ENCODE results near the gene PDE4C.
"Not testable (repeated sequence)": the region's sequence is repeated elsewhere in the genome, so short reads cannot be mapped to it uniquely, and the experiment has no call there.

The PDE4C gene

DNA sequence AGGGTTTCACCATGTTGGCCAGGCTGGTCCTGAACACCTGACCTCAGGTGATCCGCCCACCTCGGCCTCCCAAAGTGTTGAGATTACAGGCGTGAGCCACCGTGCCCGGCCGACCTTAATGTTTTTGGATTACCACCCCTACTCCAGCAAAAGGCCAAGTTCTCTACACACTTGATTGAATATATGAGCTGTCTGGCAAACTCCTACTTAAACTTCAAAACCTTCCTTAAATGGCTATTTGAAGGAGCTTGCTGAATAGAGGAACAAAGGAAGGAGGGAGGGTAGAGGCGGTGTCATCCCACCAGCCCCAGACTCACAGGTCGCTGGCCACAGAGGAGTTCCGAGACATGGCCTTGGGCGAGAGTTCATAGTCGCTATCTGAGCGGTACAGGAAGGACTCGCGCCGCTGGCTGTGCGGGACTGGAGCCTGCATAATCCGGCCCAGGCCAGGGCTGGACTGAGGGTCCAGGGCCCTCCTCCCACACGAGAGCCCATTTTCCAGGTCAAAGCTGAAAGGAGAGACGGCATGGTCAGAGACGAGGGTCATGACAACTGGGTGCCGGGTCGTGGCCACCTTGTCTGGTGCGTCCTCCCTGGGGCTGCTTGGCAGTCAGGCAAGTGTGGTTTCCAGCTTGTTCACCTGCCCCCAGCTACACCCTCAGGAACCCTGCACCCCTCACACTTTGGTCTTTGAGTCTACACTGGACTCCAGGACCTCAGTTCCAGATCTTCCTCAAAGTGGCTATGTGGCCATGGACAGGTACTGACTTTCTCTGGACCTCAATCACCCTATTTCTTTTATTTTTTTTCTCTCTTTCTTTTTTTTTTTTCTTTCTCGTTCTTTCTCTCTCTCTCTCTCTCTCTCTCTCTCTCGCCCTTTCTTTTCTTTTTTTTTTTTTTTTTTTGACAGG, 4.2 kb downstream of the PDE4C start:
- DNase-seq (ENCODE audit: low spot score in 2 of 2) (no peak), ATAC-seq (ENCODE audit: low read depth) (no peak)
- Mint-ChIP-seq H3K4me1 (peaks cover 20% of the 10 kb centered on the region), H3K27me3 (peaks cover 27% of the 10 kb centered on the region), H3K36me3 (no peaks in the 10 kb centered on the region), H3K9me3 (no peaks in the 10 kb centered on the region), H3K27ac (no peak overlapping the region), H3K4me3 (no peak overlapping the region)

- DNase-seq (ENCODE audit: low spot score in 2 of 2) = no peak
- no peaks in the 10 kb centered on the region for H3K36me3 Mint-ChIP-seq
- peaks cover 17% of the 10 kb centered on the region for H3K4me1 Mint-ChIP-seq
- H3K9me3 Mint-ChIP-seq = no peaks in the 10 kb centered on the region
- no peak for ATAC-seq (ENCODE audit: low read depth)
- H3K27ac Mint-ChIP-seq = no peak overlapping the region
- no peak overlapping the region for H3K4me3 Mint-ChIP-seq
- peaks cover 22% of the 10 kb centered on the region for H3K27me3 Mint-ChIP-seq
These were observed 5.5 kb downstream of the PDE4C start for GRCh38 chr19:18220632-18221275.

DNA sequence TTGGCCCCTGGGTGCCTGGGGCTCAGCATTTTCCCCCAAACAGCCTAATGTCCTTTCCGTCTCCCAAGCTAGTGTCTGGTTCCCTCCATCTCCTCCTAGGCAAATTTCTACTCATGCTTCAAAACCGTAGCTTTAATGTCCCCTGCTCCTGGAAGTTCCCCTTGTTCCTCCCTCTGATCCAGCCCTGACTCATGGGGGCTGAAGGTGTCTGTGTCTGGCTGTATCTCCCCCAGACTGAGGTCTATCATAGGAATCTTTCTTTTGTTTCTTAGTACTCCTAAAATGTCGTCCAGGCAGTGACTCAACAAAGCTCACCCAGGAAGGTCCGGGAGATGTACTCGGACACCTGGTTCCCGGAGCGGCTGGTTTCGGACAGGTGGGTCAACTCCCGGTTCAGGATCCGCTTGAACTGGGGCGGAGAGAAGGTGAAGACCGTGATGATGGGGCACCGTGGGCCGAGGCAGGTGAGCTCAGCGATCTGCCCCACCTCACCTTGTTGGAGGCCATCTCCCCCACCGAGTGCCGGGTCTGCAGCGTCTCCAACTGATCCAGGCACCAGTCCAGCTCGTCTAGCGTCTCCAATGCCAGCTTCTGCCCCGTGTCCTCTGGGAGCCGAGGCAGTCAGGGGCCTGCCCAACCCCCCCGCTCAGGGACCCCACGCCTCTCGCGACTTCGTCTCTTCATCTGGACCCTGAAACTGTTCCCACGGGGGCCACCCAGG, 6.2 kb downstream of the PDE4C start:
- ATAC-seq (ENCODE audit: low read depth) (no peak), DNase-seq (ENCODE audit: low spot score in 2 of 2) (no peak)
- no peaks in the 10 kb centered on the region for H3K9me3 Mint-ChIP-seq
- no peaks in the 10 kb centered on the region for H3K36me3 Mint-ChIP-seq
- H3K4me3 Mint-ChIP-seq = no peak overlapping the region
- peaks cover 11% of the 10 kb centered on the region for H3K4me1 Mint-ChIP-seq
- peaks cover 20% of the 10 kb centered on the region for H3K27me3 Mint-ChIP-seq
- H3K27ac Mint-ChIP-seq = no peak overlapping the region

- no peak overlapping the region for H3K4me3 Mint-ChIP-seq
- no peak overlapping the region for H3K27ac Mint-ChIP-seq
- peaks cover 3% of the 10 kb centered on the region for H3K4me1 Mint-ChIP-seq
- peaks cover 14% of the 10 kb centered on the region for H3K27me3 Mint-ChIP-seq
- no peaks in the 10 kb centered on the region for H3K9me3 Mint-ChIP-seq
- H3K36me3 Mint-ChIP-seq = no peaks in the 10 kb centered on the region
- DNase-seq (ENCODE audit: low spot score in 2 of 2) (no peak), ATAC-seq (ENCODE audit: low read depth) (no peak)
These were observed 7.6 kb downstream of the PDE4C start for GRCh38 chr19:18218600-18218999.

DNA sequence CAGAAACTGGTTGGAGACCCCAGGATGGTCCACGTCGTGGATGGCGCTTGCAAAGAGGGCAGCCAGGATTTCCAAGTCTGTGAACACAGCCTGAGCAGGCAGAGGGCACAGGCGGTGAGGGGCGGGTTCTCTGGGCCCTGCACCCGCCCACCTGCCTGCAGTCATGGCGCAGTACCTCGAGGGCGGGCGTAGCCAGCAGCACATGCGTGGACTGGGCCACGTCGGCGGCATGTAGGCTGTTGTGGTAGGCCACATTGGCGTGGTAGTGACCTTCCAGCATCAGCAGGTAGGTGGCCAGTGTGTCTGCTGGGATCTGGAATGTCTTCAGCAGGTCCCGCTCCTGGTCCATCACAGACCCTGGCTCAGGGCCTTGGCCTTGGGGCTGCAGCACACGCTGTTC, 8.1 kb downstream of the PDE4C start:
- H3K27me3 Mint-ChIP-seq = peaks cover 11% of the 10 kb centered on the region
- H3K4me3 Mint-ChIP-seq = no peak overlapping the region
- ATAC-seq (ENCODE audit: low read depth) (peak; percentile 49), DNase-seq (ENCODE audit: low spot score in 2 of 2) (no peak)
- H3K9me3 Mint-ChIP-seq = no peaks in the 10 kb centered on the region
- H3K4me1 Mint-ChIP-seq = peaks cover 3% of the 10 kb centered on the region
- H3K36me3 Mint-ChIP-seq = no peaks in the 10 kb centered on the region
- no peak overlapping the region for H3K27ac Mint-ChIP-seq

- no peak for DNase-seq (ENCODE audit: low spot score in 2 of 2)
- Mint-ChIP-seq H3K4me1 (peaks cover 3% of the 10 kb centered on the region), H3K4me3 (no peak overlapping the region), H3K27ac (no peak overlapping the region), H3K27me3 (peaks cover 11% of the 10 kb centered on the region), H3K9me3 (no peaks in the 10 kb centered on the region), H3K36me3 (no peaks in the 10 kb centered on the region)
- ATAC-seq (ENCODE audit: low read depth) = no peak
These were observed 9.4 kb downstream of the PDE4C start for GRCh38 chr19:18216789-18217188.

DNA sequence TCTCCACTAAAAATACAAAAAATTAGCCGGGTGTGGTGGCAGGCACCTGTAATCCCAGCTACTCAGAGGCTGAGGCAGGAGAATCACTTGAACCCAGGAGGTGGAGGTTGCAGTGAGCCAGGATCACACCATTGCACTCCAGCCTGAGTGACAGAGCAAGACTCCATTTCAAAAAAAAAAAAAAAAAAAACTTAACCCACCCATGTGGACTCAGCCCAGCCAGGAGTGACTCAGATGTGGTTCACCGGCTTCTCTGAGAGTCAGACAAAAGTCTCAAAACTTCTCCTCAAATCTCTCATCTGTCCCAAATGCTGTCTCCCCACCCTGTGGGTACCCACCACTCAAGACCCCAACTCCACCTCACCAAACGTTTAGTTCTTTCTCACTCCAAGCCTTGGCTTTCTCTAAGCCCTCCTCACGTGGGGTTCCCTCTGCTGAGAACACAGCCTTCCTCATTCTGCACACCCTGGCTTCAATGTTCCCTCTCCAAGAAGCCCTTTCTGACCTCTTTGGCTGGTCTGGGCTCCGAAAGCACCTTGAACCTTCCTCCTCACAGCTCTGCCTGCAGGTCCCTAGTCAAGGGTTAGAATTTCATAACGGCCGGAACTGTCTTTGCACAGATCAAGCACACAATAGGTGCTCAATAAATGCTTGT, 11.3 kb downstream of the PDE4C start:
- no peak for DNase-seq (ENCODE audit: low spot score in 2 of 2)
- no peak overlapping the region for H3K27ac Mint-ChIP-seq
- ATAC-seq (ENCODE audit: low read depth) = no peak

GRCh38 chr19:18211683-18212082, 14.6 kb downstream of the PDE4C start:
- Mint-ChIP-seq H3K27ac (no peak overlapping the region), H3K4me3 (no peak overlapping the region), H3K27me3 (peaks cover 4% of the 10 kb centered on the region), H3K4me1 (peaks cover 2% of the 10 kb centered on the region), H3K36me3 (no peaks in the 10 kb centered on the region), H3K9me3 (no peaks in the 10 kb centered on the region)
- ATAC-seq (ENCODE audit: low read depth) (no peak), DNase-seq (ENCODE audit: low spot score in 2 of 2) (no peak)

More for the DNA sequence above, 11.3 kb downstream of the PDE4C start:
- H3K9me3 Mint-ChIP-seq = no peaks in the 10 kb centered on the region
- peaks cover 2% of the 10 kb centered on the region for H3K4me1 Mint-ChIP-seq
- no peaks in the 10 kb centered on the region for H3K36me3 Mint-ChIP-seq
- no peak overlapping the region for H3K4me3 Mint-ChIP-seq
- peaks cover 5% of the 10 kb centered on the region for H3K27me3 Mint-ChIP-seq

DNA sequence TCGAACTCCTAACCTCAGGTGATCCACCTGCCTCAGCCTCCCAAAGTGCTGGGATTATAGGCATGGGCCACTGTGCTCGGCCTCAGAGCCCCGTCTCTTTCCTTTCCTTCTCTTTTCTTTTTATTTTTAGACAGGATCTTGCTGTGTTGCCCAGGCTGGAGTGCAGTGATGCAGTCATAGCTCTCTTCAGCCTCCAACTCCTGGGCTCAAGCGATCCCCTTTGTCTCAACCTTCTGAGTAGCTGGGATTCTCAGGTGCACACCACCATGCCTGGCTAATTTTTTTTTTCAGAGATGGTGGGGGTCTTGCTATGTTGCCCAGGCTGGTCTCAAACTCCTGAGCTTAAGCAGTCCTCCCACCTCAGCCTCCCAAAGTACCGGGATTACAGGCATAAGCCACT, 16.3 kb downstream of the PDE4C start:
- not testable (repeated sequence) for H3K27ac Mint-ChIP-seq; H3K27me3 Mint-ChIP-seq; DNase-seq (ENCODE audit: low spot score in 2 of 2); H3K4me1 Mint-ChIP-seq; H3K4me3 Mint-ChIP-seq; ATAC-seq (ENCODE audit: low read depth); H3K9me3 Mint-ChIP-seq; H3K36me3 Mint-ChIP-seq

DNA sequence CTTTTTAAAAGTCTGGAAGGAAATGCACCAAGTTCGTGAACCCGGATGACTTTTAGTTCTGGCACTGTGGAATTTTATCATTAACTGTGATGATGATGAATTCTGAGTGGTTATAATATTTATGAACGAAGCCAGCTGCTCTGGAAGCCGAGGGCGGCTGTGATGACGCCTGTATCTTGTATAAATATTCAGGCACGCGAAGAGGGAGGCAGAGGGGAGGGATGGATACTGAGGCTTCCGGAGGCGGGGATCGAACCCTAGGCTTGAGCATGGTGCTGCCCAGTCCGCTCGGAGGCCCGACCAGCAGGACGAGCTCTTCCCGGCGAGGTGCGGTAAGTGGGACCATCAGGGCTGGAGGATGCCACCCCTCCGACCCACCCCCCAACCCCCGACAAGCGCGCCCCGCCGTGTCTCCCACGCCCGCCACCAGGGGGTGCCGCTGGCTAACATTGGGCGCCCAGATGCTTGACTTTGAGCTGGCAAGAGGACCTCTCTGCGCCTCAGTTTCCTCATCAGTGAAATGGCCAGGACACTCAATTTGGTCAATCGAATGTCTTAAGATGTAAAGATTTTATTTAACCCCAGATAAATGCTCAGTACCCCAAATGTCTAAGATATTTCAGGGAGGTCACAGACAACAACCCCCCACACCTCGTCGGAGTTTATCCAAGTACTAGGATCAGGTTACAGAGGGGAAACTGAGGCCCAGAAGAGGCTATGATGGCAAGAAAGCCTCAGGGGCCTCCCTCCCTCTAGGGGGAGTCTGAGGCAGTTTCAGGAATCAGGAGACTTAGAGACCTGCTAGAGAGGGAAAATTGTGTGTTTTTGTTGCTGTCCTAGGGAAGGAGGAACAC, 17.9 kb downstream of the PDE4C start:
- peak; percentile 42 to 61 for DNase-seq (ENCODE audit: low spot score in 2 of 2)
- H3K9me3 Mint-ChIP-seq = no peaks in the 10 kb centered on the region
- H3K4me3 Mint-ChIP-seq = no peak overlapping the region
- no peaks in the 10 kb centered on the region for H3K36me3 Mint-ChIP-seq
- H3K27ac Mint-ChIP-seq = no peak overlapping the region
- H3K4me1 Mint-ChIP-seq = peaks cover 3% of the 10 kb centered on the region
- H3K27me3 Mint-ChIP-seq = peaks cover 1% of the 10 kb centered on the region
- no peak for ATAC-seq (ENCODE audit: low read depth)

GRCh38 chr19:18206018-18206417, 20.2 kb downstream of the PDE4C start:
- Mint-ChIP-seq H3K4me3 (no peak overlapping the region), H3K27me3 (peaks cover 1% of the 10 kb centered on the region), H3K9me3 (no peaks in the 10 kb centered on the region), H3K4me1 (peaks cover 16% of the 10 kb centered on the region), H3K36me3 (peaks cover 2% of the 10 kb centered on the region), H3K27ac (no peak overlapping the region)
- no peak for DNase-seq (ENCODE audit: low spot score in 2 of 2)
- no peak for ATAC-seq (ENCODE audit: low read depth)

DNA sequence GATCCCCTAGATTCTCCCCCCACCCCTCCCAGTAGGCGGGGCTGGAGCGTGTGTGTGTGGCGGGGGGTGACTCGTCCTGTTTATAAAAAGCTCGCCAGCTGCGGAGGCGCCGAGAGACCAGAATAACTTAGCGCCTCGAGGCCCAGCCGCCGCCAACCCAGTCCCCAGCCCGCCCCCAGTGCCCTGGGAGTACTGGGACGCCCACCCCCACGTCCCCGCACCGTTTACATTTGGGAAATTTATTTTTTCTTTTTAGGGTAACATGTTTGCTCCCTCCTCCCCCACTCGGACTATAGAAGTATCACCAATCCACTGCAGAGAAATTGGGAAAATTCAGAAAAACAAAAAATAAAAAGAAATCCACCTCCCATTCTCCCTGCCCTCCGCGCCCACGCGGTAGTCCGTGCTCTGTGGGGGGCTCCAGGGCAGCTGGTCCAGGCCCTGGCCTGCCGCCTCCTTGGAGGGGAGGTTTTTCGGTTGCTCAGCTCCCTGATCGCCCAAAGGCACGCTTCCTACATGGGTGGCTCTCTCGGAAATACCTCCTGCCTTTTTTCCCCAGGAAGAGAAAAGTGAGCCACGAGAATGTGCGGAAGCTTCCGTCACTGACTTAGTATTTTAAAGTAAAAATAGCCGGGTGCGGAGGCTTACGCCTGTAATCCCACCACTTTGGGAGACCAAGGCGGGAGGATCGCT, 20.9 kb downstream of the PDE4C start:
- H3K9me3 Mint-ChIP-seq = no peaks in the 10 kb centered on the region
- ATAC-seq (ENCODE audit: low read depth) (no peak), DNase-seq (ENCODE audit: low spot score in 2 of 2) (peak in 1 of 2 donors; percentile 52)
- peaks cover 1% of the 10 kb centered on the region for H3K27me3 Mint-ChIP-seq
- H3K4me3 Mint-ChIP-seq = peak overlapping the region; percentile 93
- H3K4me1 Mint-ChIP-seq = peaks cover 16% of the 10 kb centered on the region
- peak overlapping the region; percentile 94 for H3K27ac Mint-ChIP-seq
- peaks cover 2% of the 10 kb centered on the region for H3K36me3 Mint-ChIP-seq

Measured in memory B cell (primary cell).